Spleen (tissue), 11 donors: ENCODE data around the gene STK24. TPM values are rescaled to one million over a fixed set of nuclear protein-coding genes. Genes with fewer than 3 reads are reported as not detected.

ENCODE experiments used
- DNase-seq: peaks from one replicate; pipeline ENCODE4 v3.0.0-alpha.2; 2020
- H3K27ac ChIP-seq, 8 donors: fragments of 200-600 bp; sonication (generic) in 7 of 8; 1 replicate in 4 of 8; 2 replicates in 4 of 8; pipeline versions ENCODE4 v1.5.0 to v1.8.0; 2016 to 2021; ENCODE audit warnings: inconsistent platforms in 4 of 8, mild to moderate bottlenecking in 4 of 8, moderate library complexity in 1 of 8
- H3K27me3 ChIP-seq, 7 donors: fragments of 200-600 bp; sonication (generic) in 6 of 7; replicated peaks in 1 of 7; 1 replicate in 4 of 7; 2 replicates in 3 of 7; pipeline versions ENCODE4 v1.5.0 to v1.8.0; 2016 to 2021; ENCODE audit warnings: inconsistent platforms in 3 of 7, mild to moderate bottlenecking in 1 of 7
- H3K36me3 ChIP-seq, 6 donors: fragments of 200-600 bp; sonication (generic) in 5 of 6; 1 replicate in 4 of 6; 2 replicates in 2 of 6; pipeline versions ENCODE4 v1.5.0 to v1.8.0; 2016 to 2021; ENCODE audit warnings: inconsistent platforms in 2 of 6
- H3K4me1 ChIP-seq, 6 donors: fragments of 200-600 bp; sonication (generic) in 5 of 6; 1 replicate in 3 of 6; 2 replicates in 3 of 6; pipeline versions ENCODE4 v1.5.0 to v1.8.0; 2016 to 2021; ENCODE audit warnings: inconsistent platforms in 3 of 6
- H3K4me3 ChIP-seq, 8 donors: fragments of 200-600 bp; sonication (generic) in 7 of 8; 1 replicate in 4 of 8; 2 replicates in 4 of 8; pipeline versions ENCODE4 v1.5.0 to v1.8.0; 2016 to 2021; ENCODE audit warnings: inconsistent platforms in 4 of 8, mild to moderate bottlenecking in 4 of 8, moderate library complexity in 2 of 8
- H3K9me3 ChIP-seq, 8 donors: fragments of 200-600 bp; sonication (generic) in 7 of 8; 1 replicate in 4 of 8; 2 replicates in 4 of 8; pipeline versions ENCODE4 v1.5.0 to v1.8.0; 2016 to 2021; ENCODE audit warnings: inconsistent platforms in 4 of 8
- CTCF ChIP-seq, 11 experiments: fragments of 200-600 bp in 7 of 11; fragments of 450-650 bp in 4 of 11; sonication (generic) in 4 of 11; IDR thresholded peaks in 8 of 11; conservative IDR thresholded peaks in 3 of 11; 1 replicate in 7 of 11; 2 replicates in 4 of 11; pipeline versions ENCODE4 v1.4.0 to v1.8.0; 2016 to 2021; ENCODE audit warnings: antibody characterized with exemption in 11 of 11, inconsistent platforms in 4 of 11, mild to moderate bottlenecking in 1 of 11
- POLR2A ChIP-seq, 3 donors: fragments of 450-650 bp; IDR thresholded peaks; one replicate each; pipeline ENCODE4 v1.5.1; 2017; ENCODE audit warnings: antibody characterized with exemption in 3 of 3, mild to moderate bottlenecking in 1 of 3
- POLR2AphosphoS5 ChIP-seq, 3 donors: sonication (generic); formaldehyde crosslinking; IDR thresholded peaks; one replicate each; pipeline ENCODE4 v1.5.1; 2017; ENCODE audit warnings: antibody characterized with exemption in 3 of 3
- WGBS, 5 donors: extraction: QIAGEN DNeasy Blood & Tissue Kit in 3 of 5; methylation state at CpG; one replicate each; pipeline versions ENCODE4 v1.1.5 to v1.1.7; 2013 to 2018; 5-methylcytosine and 5-hydroxymethylcytosine counted together
- intact Hi-C: fragments of 100-400 bp; cut with DNase I; formaldehyde crosslinking; loops from one replicate; pipeline ENCODE4 v1.15.0; 2023; ENCODE audit warnings: low total_unique reads
- polyA plus RNA-seq, 3 donors: library from polyadenylated mRNA; stranded (reverse); fragments of 200-250 nt; gene quantifications; one replicate each; pipeline ENCODE4 v1.2.1, GENCODE V29; 2013
- total RNA-seq, 7 donors: library from RNA; depleted of rRNA in 3 of 7; stranded (reverse); fragments of >200 nt in 3 of 7; fragmentation: NEBNext Ultra II Directional in 4 of 7; extraction: Animal tissue kit (Norgen Biotek cat#: 25700) in 4 of 7; gene quantifications; one replicate each; pipeline versions ENCODE4 v1.1.0 to v1.2.1, GENCODE V29; 2016 to 2021
- donor health status: healthy with polysubstance abuse.
- donor health status: DM: no; HTN: no; CAD: no; lungs with moderate emphysema.
- donor health status: DM: no; HTN: no; CAD: no.
- donor health status: Bipolar disorder and iron deficiency.
- donor health status: healthy.
- donor health status: DM: no; HTN: no; CAD: no.
- donor health status: DM: yes; HTN: yes; CAD: no.

The STK24 gene
- total and polyA plus RNA-seq, 10 donors, result 36.5 to 132 (median 94.5) TPM

- Histone ChIP-seq H3K27me3 (no peaks in the 10 kb centered on the region), H3K27ac (peak overlapping the region in 3 of 8 donors; percentile 1 to 12 (median 12)), H3K4me1 (peaks cover 7 to 100% (median 66%) of the 10 kb centered on the region in 6 donors), H3K4me3 (no peak overlapping the region), H3K36me3 (peaks cover 0 to 41% (median 3%) of the 10 kb centered on the region in 6 donors), H3K9me3 (no peaks in the 10 kb centered on the region)
- no peak for DNase-seq
- intact Hi-C loops, result no loop called here
- 84 to 91% (median 89%) methylated on average over 4 of the region's 4 CpGs for WGBS, 5 donors
- TF ChIP-seq CTCF (IDR thresholded peaks at IDR 0.05 in 8 of 11, conservative IDR thresholded peaks at IDR 0.05 in 3 of 11), result no peak
- TF ChIP-seq POLR2A (IDR thresholded peaks at IDR 0.05), result no peak
- TF ChIP-seq POLR2AphosphoS5 (IDR thresholded peaks at IDR 0.05), result no peak
Observed at GRCh38 chr13:98515818-98516465, 61.0 kb downstream of the STK24 start.

- WGBS, 5 donors, result 76 to 81% (median 79%) methylated on average over 1 of the region's 1 CpG
- no peaks in the 10 kb centered on the region for H3K27me3 ChIP-seq
- DNase-seq, result no peak
- no peak for TF ChIP-seq POLR2AphosphoS5 (IDR thresholded peaks at IDR 0.05)
- intact Hi-C loops, result no loop called here
- H3K27ac ChIP-seq, result peak overlapping the region in 1 of 8 donors; percentile 16
- peaks cover 10 to 100% (median 69%) of the 10 kb centered on the region in 6 donors for H3K4me1 ChIP-seq
- H3K9me3 ChIP-seq, result no peaks in the 10 kb centered on the region
- peaks cover 0 to 40% (median 3%) of the 10 kb centered on the region in 6 donors for H3K36me3 ChIP-seq
- no peak overlapping the region for H3K4me3 ChIP-seq
Observed at GRCh38 chr13:98514288-98514687, 62.6 kb downstream of the STK24 start.

DNA sequence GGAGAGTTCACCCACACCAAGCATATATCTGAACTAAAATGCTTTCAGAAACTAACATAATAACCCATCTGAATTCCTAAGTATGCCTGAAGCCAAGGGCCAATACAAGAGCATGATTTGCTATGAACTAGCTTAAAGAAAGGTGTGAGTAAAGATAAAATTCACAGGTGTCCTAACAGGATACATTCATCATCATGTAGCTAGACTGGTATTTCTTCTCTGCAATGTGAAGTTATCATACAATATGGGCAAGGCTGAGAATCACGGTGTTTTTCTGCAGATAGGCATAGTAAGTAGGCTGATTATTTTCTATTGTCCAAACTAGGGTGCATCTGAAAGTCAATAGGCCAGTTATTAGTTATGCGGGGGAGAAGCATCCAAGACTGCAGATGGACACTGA is 63.1 kb downstream of the STK24 start:
- Histone ChIP-seq H3K36me3 (peaks cover 0 to 36% (median 3%) of the 10 kb centered on the region in 6 donors), H3K27ac (peak overlapping the region in 1 of 8 donors; percentile 16), H3K4me3 (no peak overlapping the region), H3K9me3 (no peaks in the 10 kb centered on the region), H3K27me3 (no peaks in the 10 kb centered on the region), H3K4me1 (peaks cover 9 to 100% (median 68%) of the 10 kb centered on the region in 6 donors)
- intact Hi-C loops, result no loop called here
- no peak for DNase-seq
- WGBS, 5 donors, result 88 to 97% (median 92%) methylated on average over 2 of the region's 2 CpGs
- TF ChIP-seq POLR2AphosphoS5 (IDR thresholded peaks at IDR 0.05) (no peak), CTCF (IDR thresholded peaks at IDR 0.05 in 8 of 11, conservative IDR thresholded peaks at IDR 0.05 in 3 of 11) (no peak), POLR2A (IDR thresholded peaks at IDR 0.05) (no peak)

DNA sequence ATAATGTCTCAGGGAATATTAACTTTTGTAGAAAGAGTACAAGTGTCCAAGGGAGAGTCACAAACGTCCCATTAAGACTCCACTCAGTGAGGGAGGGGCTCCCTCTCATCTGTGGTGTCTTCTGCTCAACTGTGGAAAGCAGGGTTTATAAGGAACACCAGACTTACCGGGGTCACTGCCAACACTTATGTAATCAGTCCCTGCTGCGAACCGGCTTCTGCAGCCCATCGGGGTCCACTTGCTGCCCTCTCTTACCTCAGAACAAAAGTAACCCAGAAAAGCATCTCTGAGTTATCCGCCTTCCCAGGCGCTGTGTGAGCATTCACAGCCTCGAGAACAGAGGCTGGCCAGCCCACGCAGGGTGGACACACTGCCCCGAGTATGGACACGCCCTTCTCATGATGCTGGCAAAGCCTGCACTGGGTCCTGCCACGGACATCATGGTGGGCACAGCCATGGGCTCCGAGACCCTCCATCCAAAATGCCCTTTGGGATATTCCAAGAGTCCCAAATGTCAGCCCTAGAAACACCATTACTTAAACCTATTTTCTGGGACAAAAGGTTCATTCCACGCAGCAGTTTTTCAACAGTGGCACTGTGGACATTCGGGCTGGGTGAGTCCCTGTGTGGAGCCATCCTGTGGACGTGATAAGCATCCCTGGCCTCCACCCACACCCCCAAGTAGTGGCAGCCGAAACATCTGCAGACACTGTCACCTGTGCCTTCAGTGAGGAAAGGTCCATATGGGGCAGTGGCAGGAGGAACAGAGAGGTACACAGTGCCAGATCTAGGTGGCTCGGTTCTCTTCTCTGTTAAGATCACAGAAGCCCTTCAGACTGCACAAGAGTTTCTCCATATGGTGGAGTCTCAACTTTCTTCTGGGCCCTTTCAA is 63.9 kb downstream of the STK24 start:
- Histone ChIP-seq H3K27me3 (no peaks in the 10 kb centered on the region), H3K9me3 (no peaks in the 10 kb centered on the region), H3K4me3 (no peak overlapping the region), H3K27ac (peak overlapping the region in 3 of 8 donors; percentile 76 to 85 (median 82)), H3K36me3 (peaks cover 0 to 33% (median 3%) of the 10 kb centered on the region in 6 donors), H3K4me1 (peaks cover 17 to 100% (median 69%) of the 10 kb centered on the region in 6 donors)
- TF ChIP-seq POLR2AphosphoS5 (IDR thresholded peaks at IDR 0.05) (peak in 2 of 3 donors; percentile 32 to 61), CTCF (IDR thresholded peaks at IDR 0.05 in 8 of 11, conservative IDR thresholded peaks at IDR 0.05 in 3 of 11) (no peak)
- DNase-seq, result no peak
- 90 to 94% (median 92%) methylated on average over 17 to 18 of the region's 18 CpGs for WGBS, 5 donors
- intact Hi-C loops, result no loop called here
